Germinal center (tissue), 1 donor: ENCODE results near the gene HPS3.

Source experiments
- DNase-seq: peaks from one replicate; pipeline ENCODE4 v3.0.0; 2012; ENCODE audit warnings: mixed read lengths, low spot score

HPS3 gene

GRCh38 chr3:149120051-149120972 lies 9.1 kb upstream of the HPS3 start:
- DNase-seq: peak; percentile 61

DNA sequence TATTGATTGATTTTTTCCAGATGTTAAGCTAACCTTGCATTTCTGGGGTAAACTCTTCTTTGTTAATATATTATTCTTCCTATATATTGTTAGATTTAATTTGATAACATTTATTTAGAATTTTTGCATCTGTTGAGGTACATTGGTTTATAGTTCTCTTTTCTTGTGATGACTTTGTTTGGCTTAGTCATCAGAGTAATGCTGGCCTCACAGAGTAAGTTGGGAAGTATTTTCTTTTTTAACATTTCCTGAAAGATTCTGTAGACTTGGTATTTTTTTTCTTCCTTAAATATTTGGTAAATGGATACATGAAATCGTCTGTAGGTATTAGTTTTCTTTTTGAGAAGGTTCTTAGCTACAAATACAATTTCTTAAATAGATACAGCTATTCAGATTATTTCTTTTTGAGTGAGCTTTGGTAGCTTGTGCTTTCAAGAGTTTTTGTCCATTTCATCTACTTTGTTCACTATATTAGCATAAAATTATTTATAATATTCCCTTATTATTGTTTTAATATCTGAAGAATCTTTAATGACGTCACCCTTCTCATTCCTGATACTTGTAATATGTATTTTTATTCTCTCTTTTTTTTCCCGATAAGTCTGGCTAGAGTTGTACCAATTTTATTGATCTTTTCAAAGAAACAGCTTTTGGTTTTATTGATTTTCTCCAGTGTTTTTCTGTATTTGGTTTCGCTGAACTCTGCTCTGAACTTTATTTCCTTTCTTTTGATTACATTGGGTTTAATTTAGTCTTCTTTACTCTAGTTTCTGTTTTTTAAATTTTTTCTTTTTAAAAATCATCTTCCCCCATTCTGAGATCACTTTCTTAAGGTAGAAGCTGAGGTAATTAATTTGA lies 6.5 kb upstream of the HPS3 start:
- no peak for DNase-seq

DNA sequence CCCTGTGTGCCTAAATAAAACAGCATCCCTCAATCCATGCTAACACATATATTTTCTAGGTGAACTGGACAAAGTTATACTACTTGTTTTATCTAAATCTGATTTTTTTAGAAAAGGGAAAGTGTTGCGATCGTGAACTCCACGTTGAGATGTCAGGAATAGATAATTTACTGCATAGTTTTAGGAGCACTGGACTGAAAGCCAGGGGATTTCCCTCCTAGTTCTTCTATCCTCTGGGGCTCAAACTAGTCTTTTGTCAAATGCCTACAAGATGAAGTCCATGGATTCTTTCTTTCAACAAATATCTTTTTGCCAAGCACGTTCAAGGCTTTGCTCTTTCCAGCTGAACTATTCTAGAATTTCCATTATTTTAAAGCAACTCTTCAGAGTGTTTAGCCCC lies 617 bp upstream of the HPS3 start:
- DNase-seq: no peak

DNA sequence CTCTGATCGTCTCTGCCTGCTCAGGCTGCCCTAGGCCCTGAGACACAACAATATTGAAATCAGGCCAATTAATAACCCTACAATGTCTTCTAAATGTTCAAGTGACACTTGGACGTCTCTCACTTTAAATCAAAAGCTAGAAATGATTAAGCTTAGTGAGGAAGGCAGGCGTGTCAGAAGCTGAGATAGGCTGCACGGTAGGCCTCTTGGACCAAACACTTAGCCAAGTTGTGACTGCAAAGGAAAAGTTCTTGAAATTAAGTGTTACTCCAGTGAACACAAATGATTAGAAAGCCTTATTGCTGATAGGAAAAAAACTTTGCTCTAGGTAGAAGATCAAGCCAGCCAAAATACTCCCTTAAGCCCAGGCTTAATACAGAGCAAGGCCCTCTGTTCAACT lies 2.2 kb downstream of the HPS3 start:
- no peak for DNase-seq

DNA sequence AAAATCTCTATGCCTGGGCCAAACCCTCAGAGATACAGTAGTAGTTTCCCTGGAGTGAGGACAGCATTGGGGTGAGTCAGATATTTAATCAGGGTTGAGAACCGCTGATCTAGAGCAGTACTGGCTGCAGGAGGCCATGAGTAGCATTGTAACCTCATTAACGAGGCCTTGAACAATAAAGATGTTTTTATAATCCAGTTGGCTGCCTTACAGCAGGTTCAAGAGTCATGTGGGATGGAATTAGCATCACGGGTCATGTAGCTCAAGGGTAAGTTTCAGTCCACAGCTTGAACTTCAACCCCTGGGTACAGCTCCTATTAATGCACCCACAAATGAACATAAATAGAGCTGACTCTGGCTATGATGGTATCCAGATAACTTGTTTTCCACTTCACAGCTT lies 5.1 kb downstream of the HPS3 start:
- DNase-seq: no peak

GRCh38 chr3:149142682-149143081 lies 13.2 kb downstream of the HPS3 start:
- no peak for DNase-seq

DNA sequence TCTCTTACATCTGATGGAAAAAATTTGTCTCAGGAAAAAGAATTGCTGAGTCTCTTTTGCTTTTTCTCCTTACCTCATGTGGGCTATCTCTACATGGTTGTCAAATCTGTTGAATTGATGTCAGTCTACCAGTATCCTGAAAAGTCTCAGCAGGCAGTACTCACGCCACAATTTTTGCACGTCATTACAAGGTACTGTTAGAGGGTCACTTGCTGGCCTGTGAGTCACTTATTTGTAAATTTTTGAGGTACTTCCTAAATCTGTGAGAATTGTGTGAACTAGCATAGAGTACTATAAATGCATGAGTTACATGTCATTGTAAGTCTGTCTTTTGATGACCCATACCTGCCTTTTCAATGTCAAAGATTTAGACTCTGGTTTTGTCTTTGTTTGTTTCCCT lies 15.9 kb downstream of the HPS3 start:
- DNase-seq: no peak

DNA sequence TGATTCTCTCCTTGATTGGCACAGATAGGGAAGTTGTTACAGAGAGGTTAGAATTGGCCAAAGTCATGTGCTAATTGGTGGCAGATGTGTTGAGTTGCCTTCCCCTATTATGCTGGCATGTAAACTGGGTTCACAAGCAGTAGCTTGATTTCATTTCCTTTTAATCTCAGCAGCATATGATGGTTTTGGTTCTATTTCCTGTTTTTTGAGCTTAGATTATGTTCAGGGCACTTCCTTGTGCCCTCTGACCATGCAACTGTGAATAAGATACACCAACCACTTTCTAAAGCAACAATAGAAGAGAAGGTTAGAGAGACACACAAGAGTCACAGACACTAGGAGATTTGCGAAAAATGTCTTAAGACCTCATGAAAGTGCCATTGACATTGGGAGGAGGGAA lies 16.5 kb downstream of the HPS3 start:
- peak; percentile 72 for DNase-seq

GRCh38 chr3:149150436-149150835 lies 21.0 kb downstream of the HPS3 start:
- DNase-seq: no peak

DNA sequence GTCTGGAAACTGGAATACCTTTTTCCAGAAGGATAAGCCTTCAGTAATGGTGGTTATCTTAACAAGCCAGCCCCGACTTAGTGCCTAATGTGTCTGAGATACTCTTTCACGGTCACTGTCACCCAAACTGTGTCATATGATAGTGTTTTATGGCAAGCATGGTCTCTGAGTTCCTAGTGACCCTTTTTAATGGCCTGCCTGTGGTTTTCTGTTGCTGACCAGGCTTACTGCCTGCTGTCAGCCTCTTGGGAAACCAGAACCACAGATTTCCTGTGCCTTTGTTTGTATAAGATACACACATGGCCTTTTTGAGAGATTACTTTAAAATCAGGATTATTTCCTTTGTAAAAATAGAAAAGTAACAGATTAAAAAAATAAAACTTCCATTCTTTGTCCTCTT lies 22.4 kb downstream of the HPS3 start:
- DNase-seq: no peak

GRCh38 chr3:149152420-149152819 lies 23.0 kb downstream of the HPS3 start:
- DNase-seq: no peak

DNA sequence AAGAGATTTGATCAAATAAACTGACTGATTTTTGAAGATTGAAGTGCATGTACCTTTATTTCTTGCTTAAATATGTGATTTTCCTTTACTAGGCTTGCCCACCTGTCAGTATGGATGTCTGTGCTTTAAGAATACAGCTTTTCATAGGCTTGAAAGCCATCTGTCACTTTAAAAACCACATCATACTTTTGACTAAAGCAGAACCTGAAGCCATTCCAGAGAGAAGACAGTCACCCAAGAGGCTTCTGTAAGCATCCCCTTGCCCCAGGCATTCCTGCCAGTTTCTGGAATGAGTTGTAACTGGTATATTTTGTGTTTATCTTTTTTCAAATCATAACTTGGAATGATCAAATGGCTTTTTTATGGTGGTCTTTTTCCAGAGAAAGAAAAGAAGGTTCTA lies 24.0 kb downstream of the HPS3 start:
- no peak for DNase-seq

- DNase-seq: no peak
Observed at GRCh38 chr3:149160754-149161300, 31.4 kb downstream of the HPS3 start.

DNA sequence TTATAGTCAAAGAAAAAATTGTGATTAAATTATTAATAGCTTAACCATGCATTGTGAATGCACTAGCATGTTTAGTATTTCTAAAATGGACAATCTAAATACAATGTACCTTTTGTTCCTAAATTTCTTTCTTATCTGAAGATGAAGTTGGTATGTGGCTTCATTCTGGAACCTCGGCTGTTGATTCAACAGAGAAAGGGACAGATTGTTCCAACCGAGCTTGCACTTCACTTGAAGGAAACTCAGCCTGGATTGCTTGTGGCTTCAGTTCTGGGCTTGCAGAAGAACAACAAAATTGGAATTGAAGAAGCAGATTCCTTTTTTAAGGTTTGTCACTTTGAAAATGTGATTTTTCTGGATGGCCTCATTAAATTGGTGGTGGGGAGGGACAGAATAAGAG lies 32.6 kb downstream of the HPS3 start:
- DNase-seq: no peak

GRCh38 chr3:149163066-149163465 lies 33.6 kb downstream of the HPS3 start:
- no peak for DNase-seq

GRCh38 chr3:149167898-149168297 lies 38.5 kb downstream of the HPS3 start:
- no peak for DNase-seq

DNA sequence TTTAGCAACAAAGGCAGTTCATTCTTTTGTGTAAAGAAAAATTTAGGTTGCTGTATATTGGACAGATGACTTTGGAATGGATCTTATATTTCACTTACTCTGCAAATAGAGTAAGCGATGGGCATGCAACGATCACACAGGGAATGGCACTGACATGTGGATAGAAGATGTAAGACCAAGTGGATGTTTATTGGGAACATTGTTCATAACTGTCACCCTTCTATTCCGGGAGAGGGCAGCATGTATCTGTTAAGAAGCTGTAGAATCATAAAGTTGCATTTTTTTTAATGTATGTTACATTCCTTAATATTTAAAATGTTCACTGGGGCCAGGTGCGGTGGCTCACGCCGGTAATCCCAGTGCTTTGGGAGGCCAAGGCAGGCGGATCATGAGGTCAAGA lies 41.2 kb downstream of the HPS3 start:
- no peak for DNase-seq

DNA sequence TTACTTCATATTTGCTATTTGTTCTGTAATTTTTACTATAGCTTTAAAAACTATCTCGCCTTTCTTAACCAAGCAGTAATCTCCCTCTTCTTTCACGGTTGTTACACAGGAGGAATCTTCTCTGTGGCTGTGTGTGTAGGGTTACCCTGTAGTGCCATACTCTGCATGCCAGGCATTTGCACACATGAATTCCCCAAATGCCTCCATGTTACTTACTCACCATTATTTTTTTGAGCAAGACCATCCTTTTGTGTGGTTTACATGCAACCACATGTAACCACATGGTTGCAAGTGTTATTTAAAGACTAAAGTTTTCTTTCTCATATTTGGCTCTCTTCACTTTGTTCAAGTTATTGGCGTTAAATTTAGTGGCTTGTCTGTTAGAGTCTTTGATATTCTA lies 45.5 kb downstream of the HPS3 start:
- no peak for DNase-seq

- no peak for DNase-seq
Observed at GRCh38 chr3:149177122-149177521, 47.7 kb downstream of the HPS3 start.

GRCh38 chr3:149179220-149179619 lies 49.8 kb downstream of the HPS3 start:
- no peak for DNase-seq

DNA sequence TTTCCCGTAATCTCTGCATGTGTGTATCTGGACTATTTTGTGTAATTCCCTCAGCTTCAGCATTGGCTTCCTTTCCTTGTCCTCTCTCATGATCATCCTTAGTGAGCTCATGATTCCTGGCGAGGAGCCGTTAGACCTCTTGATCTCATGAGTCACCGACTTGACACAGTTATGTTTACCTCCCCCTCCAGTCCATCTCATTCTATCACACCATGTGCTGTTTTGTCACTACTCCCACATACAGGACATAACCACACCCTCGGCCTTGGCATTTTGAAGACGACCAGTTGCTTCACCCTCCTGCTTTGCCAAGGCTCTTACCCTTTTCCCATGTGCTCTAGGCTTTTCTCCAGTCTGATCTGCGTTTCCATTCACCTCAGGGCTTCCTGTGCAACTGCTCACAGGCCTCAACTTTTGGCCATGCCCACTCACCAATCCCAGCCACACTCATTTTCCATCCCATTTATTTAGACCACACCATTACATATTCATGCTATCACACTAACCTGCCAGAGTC lies 50.7 kb downstream of the HPS3 start:
- DNase-seq: no peak

DNA sequence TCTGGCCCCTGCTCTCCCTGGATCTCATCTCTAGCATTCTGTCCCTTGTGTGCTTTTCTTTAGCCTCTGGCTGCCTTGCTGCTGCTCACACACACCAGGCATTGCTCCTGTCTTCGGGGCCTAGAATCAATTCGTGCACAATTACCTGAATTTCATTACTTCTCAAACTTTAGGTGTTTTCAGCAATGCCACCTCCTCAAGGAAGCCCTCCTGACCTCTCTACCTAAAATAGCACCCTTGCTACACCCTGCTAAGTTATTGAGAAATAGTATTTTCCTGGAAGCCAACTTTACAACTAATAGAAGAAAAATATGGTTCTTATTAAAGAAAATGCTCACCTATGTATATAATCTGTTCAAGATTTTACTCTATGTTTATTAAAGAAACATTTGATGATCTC lies 51.7 kb downstream of the HPS3 start:
- no peak for DNase-seq

- DNase-seq: no peak
Observed at GRCh38 chr3:149186219-149186618, 56.8 kb downstream of the HPS3 start.
